HG02840 (cell line): ENCODE results near the gene HCAR2.
"Not testable (repeated sequence)": the region's sequence is repeated elsewhere in the genome, so short reads cannot be mapped to it uniquely, and the experiment has no call there.

Experiments
- ATAC-seq: cut with Tn5 transposase; IDR thresholded peaks from one replicate; pipeline ENCODE4 v1.9.1; 2021; ENCODE audit warnings: mild to moderate bottlenecking, moderate library complexity, moderate number of reproducible peaks; ENCODE audit not compliant: unreplicated experiment, low FRiP score

Gene HCAR2

GRCh38 chr12:122721057-122721545 lies 17.9 kb upstream of the HCAR2 start:
- ATAC-seq = no peak

- ATAC-seq = not testable (repeated sequence)
Observed at GRCh38 chr12:122716658-122717057, 13.5 kb upstream of the HCAR2 start, which contains the start of gene HCAR3. HCAR3 (minus strand) TSS chr12:122716811; CDS start chr12:122716737, 74 bp downstream.

GRCh38 chr12:122715211-122715610 lies 12.1 kb upstream of the HCAR2 start:
- not testable (repeated sequence) for ATAC-seq

GRCh38 chr12:122713491-122714188 lies 10.5 kb upstream of the HCAR2 start:
- ATAC-seq = not testable (repeated sequence)

- not testable (repeated sequence) for ATAC-seq
Observed at GRCh38 chr12:122711266-122711665, 8.1 kb upstream of the HCAR2 start.

- ATAC-seq = not testable (repeated sequence)
Observed at GRCh38 chr12:122710341-122710740, 7.2 kb upstream of the HCAR2 start.

GRCh38 chr12:122709287-122709686 lies 6.1 kb upstream of the HCAR2 start:
- ATAC-seq = not testable (repeated sequence)

- ATAC-seq = not testable (repeated sequence)
Observed at GRCh38 chr12:122703841-122704240, 684 bp upstream of the HCAR2 start.

- ATAC-seq = not testable (repeated sequence)
Observed at GRCh38 chr12:122701481-122701880, 1.7 kb downstream of the HCAR2 start.

- ATAC-seq = not testable (repeated sequence)
Observed at GRCh38 chr12:122700038-122700710, 3.0 kb downstream of the HCAR2 start.

- not testable (repeated sequence) for ATAC-seq
Observed at GRCh38 chr12:122696922-122697321, 6.2 kb downstream of the HCAR2 start.

- no peak for ATAC-seq
Observed at GRCh38 chr12:122691566-122691965, 11.6 kb downstream of the HCAR2 start.

- ATAC-seq = no peak
Observed at GRCh38 chr12:122688291-122688690, 14.9 kb downstream of the HCAR2 start.

- ATAC-seq = no peak
Observed at GRCh38 chr12:122687086-122687485, 16.1 kb downstream of the HCAR2 start.

GRCh38 chr12:122686538-122686937 lies 16.6 kb downstream of the HCAR2 start:
- no peak for ATAC-seq

GRCh38 chr12:122684297-122684813 lies 18.8 kb downstream of the HCAR2 start:
- no peak for ATAC-seq

- no peak for ATAC-seq
Observed at GRCh38 chr12:122681814-122682213, 21.3 kb downstream of the HCAR2 start.

GRCh38 chr12:122680989-122681388 lies 22.2 kb downstream of the HCAR2 start:
- not testable (repeated sequence) for ATAC-seq

- ATAC-seq = not testable (repeated sequence)
Observed at GRCh38 chr12:122676781-122677180, 26.4 kb downstream of the HCAR2 start.

GRCh38 chr12:122676015-122676414 lies 27.1 kb downstream of the HCAR2 start:
- not testable (repeated sequence) for ATAC-seq

GRCh38 chr12:122672515-122672914 lies 30.6 kb downstream of the HCAR2 start:
- ATAC-seq = no peak
